HEK293 (cell line): ENCODE data around the gene LMAN2L.

ENCODE experiments used
- CTCF ChIA-PET: fragments of 350-600 bp; formaldehyde crosslinking; extraction: SDS; loops from one replicate; lab custom pipeline; 2021; ENCODE audit warnings: antibody characterized with exemption; lab: Yijun Ruan, JAX
- POLR2A ChIA-PET: fragments of 300-600 bp; formaldehyde crosslinking; extraction: SDS; loops from one replicate; lab custom pipeline; 2020; ENCODE audit warnings: antibody characterized with exemption, inconsistent platforms; lab: Yijun Ruan, JAX
- H3K27ac ChIP-seq: fragments of 200-500 bp; sonication (Bioruptor generic); 2 replicates; pipeline ENCODE4 v1.5.1; 2014; ENCODE audit warnings: low read depth, low read length, control low read depth, inconsistent platforms; ENCODE audit errors: extremely low read depth
- H3K36me3 ChIP-seq, 2 experiments: fragments of 200-500 bp in 1 of 2; sonication (Bioruptor generic) in 1 of 2; 1 replicate in 1 of 2; 2 replicates in 1 of 2; pipeline ENCODE4 v1.5.1; 2014 to 2017; ENCODE audit warnings: inconsistent platforms in 2 of 2, low read length in 2 of 2; ENCODE audit not compliant: control insufficient read depth in 2 of 2, insufficient read depth in 1 of 2
- H3K4me1 ChIP-seq: fragments of 200-500 bp; sonication (Bioruptor generic); 2 replicates; pipeline ENCODE4 v1.5.1; 2014; ENCODE audit warnings: mild to moderate bottlenecking, low read length, inconsistent platforms; ENCODE audit not compliant: control insufficient read depth, insufficient read depth
- H3K4me3 ChIP-seq: 2 replicates; pipeline ENCODE4 v1.5.1; 2011; ENCODE audit warnings: low read depth, mild to moderate bottlenecking, control low read depth, low read length, moderate library complexity
- H3K9me3 ChIP-seq: fragments of 200-500 bp; sonication (Bioruptor generic); 2 replicates; pipeline ENCODE4 v1.5.1; 2014; ENCODE audit warnings: low read depth, low read length, inconsistent platforms; ENCODE audit not compliant: control insufficient read depth, insufficient read depth
- BCL11A ChIP-seq: fragments of 450-650 bp; formaldehyde crosslinking; IDR thresholded peaks from 2 replicates; pipeline ENCODE4 v1.5.1; 2016; ENCODE audit warnings: low read depth, missing biosample characterization, missing genetic modification characterization
- BCL11B ChIP-seq: fragments of 450-650 bp; formaldehyde crosslinking; IDR thresholded peaks from 2 replicates; pipeline ENCODE4 v1.5.1; 2016; ENCODE audit warnings: low read depth, missing biosample characterization, missing genetic modification characterization
- GLIS2 ChIP-seq: fragments of 450-650 bp; formaldehyde crosslinking; IDR thresholded peaks from 2 replicates; pipeline ENCODE4 v1.5.1; 2016; ENCODE audit warnings: missing biosample characterization, missing genetic modification characterization
- KLF16 ChIP-seq: fragments of 450-650 bp; formaldehyde crosslinking; IDR thresholded peaks from 2 replicates; pipeline ENCODE4 v1.5.1; 2017; ENCODE audit warnings: missing biosample characterization, missing genetic modification characterization
- PRDM1 ChIP-seq: fragments of 450-650 bp; formaldehyde crosslinking; IDR thresholded peaks from 2 replicates; pipeline ENCODE4; 2016; ENCODE audit warnings: missing biosample characterization, missing genetic modification characterization
- SETDB1 ChIP-seq: IDR thresholded peaks from one replicate; pipeline ENCODE4 v1.6.1; 2017; ENCODE audit warnings: mild to moderate bottlenecking, low read length, moderate library complexity, mixed read lengths; ENCODE audit not compliant: insufficient read length
- TCF7L2 ChIP-seq: IDR thresholded peaks from 2 replicates; pipeline ENCODE4 v1.6.1; 2011; ENCODE audit warnings: low read depth, mild to moderate bottlenecking, inconsistent platforms, low read length, moderate library complexity, borderline replicate concordance
- YY2 ChIP-seq: fragments of 450-650 bp; formaldehyde crosslinking; IDR thresholded peaks from 2 replicates; pipeline ENCODE4 v1.5.1; 2016; ENCODE audit warnings: missing biosample characterization, missing genetic modification characterization
- ZBTB17 ChIP-seq: fragments of 450-650 bp; formaldehyde crosslinking; IDR thresholded peaks from 2 replicates; pipeline ENCODE4 v1.5.1; 2016; ENCODE audit warnings: missing biosample characterization, missing genetic modification characterization
- ZNF121 ChIP-seq: fragments of 450-650 bp; formaldehyde crosslinking; IDR thresholded peaks from 2 replicates; pipeline ENCODE4 v1.5.1; 2016; ENCODE audit warnings: missing biosample characterization, missing genetic modification characterization
- ZNF140 ChIP-seq: fragments of 450-650 bp; formaldehyde crosslinking; IDR thresholded peaks from 2 replicates; pipeline ENCODE4 v1.5.1; 2016; ENCODE audit warnings: missing biosample characterization, missing genetic modification characterization
- ZNF155 ChIP-seq: fragments of 450-650 bp; formaldehyde crosslinking; IDR thresholded peaks from 2 replicates; pipeline ENCODE4 v1.5.1; 2016; ENCODE audit warnings: missing biosample characterization, missing genetic modification characterization
- ZNF2 ChIP-seq: fragments of 450-650 bp; formaldehyde crosslinking; IDR thresholded peaks from 2 replicates; pipeline ENCODE4 v1.5.1; 2016; ENCODE audit warnings: missing biosample characterization, missing genetic modification characterization
- ZNF223 ChIP-seq: fragments of 450-650 bp; formaldehyde crosslinking; IDR thresholded peaks from 2 replicates; pipeline ENCODE4 v1.5.1; 2016; ENCODE audit warnings: missing biosample characterization, missing genetic modification characterization
- ZNF292 ChIP-seq: fragments of 450-650 bp; formaldehyde crosslinking; IDR thresholded peaks from 2 replicates; pipeline ENCODE4 v1.5.1; 2016; ENCODE audit warnings: low read depth, missing biosample characterization, missing genetic modification characterization, borderline replicate concordance
- ZNF404 ChIP-seq: fragments of 450-650 bp; formaldehyde crosslinking; IDR thresholded peaks from 2 replicates; pipeline ENCODE4 v1.5.1; 2017; ENCODE audit warnings: missing biosample characterization, missing genetic modification characterization
- ZNF488 ChIP-seq: fragments of 450-650 bp; formaldehyde crosslinking; IDR thresholded peaks from 2 replicates; pipeline ENCODE4 v1.5.1; 2016; ENCODE audit warnings: missing biosample characterization, missing genetic modification characterization
- ZNF548 ChIP-seq: fragments of 450-650 bp; formaldehyde crosslinking; IDR thresholded peaks from 2 replicates; pipeline ENCODE4 v1.5.1; 2016; ENCODE audit warnings: missing biosample characterization, missing genetic modification characterization
- ZNF560 ChIP-seq: fragments of 450-650 bp; formaldehyde crosslinking; IDR thresholded peaks from 2 replicates; pipeline ENCODE4 v1.5.1; 2017; ENCODE audit warnings: missing biosample characterization, missing genetic modification characterization, borderline replicate concordance
- ZNF596 ChIP-seq: fragments of 450-650 bp; IDR thresholded peaks from 2 replicates; pipeline ENCODE4 v1.5.0; 2018; ENCODE audit warnings: missing biosample characterization, mild to moderate bottlenecking, missing genetic modification characterization, moderate library complexity
- ZNF610 ChIP-seq: fragments of 450-650 bp; formaldehyde crosslinking; IDR thresholded peaks from 2 replicates; pipeline ENCODE4 v1.5.1; 2016; ENCODE audit warnings: missing biosample characterization, missing genetic modification characterization, borderline replicate concordance
- ZNF670 ChIP-seq: fragments of 450-650 bp; formaldehyde crosslinking; IDR thresholded peaks from 2 replicates; pipeline ENCODE4 v1.5.1; 2016; ENCODE audit warnings: missing biosample characterization, missing genetic modification characterization, low read depth
- ZNF707 ChIP-seq: fragments of 450-650 bp; formaldehyde crosslinking; IDR thresholded peaks from 2 replicates; pipeline ENCODE4 v1.5.1; 2016; ENCODE audit warnings: missing biosample characterization, missing genetic modification characterization
- ZNF76 ChIP-seq: fragments of 450-650 bp; formaldehyde crosslinking; IDR thresholded peaks from 2 replicates; pipeline ENCODE4; 2016; ENCODE audit warnings: low read depth, missing biosample characterization, missing genetic modification characterization, borderline replicate concordance
- ZNF843 ChIP-seq: fragments of 450-650 bp; formaldehyde crosslinking; IDR thresholded peaks from 2 replicates; pipeline ENCODE4 v1.5.1; 2016; ENCODE audit warnings: missing biosample characterization, missing genetic modification characterization
- ZSCAN30 ChIP-seq: fragments of 450-650 bp; IDR thresholded peaks from 2 replicates; pipeline ENCODE4 v1.5.1; 2018; ENCODE audit warnings: missing biosample characterization, mild to moderate bottlenecking, missing genetic modification characterization, moderate library complexity
- TF ChIP-seq, protein P1 (sequence below): fragments of 450-650 bp; formaldehyde crosslinking; IDR thresholded peaks from 2 replicates; pipeline ENCODE4 v1.5.1; 2016; ENCODE audit warnings: missing biosample characterization, missing genetic modification characterization
- TF ChIP-seq, protein P2 (sequence below): fragments of 450-650 bp; formaldehyde crosslinking; IDR thresholded peaks from 2 replicates; pipeline ENCODE4; 2016; ENCODE audit warnings: missing biosample characterization, missing genetic modification characterization
- TF ChIP-seq, protein P3 (sequence below): sonication (generic); formaldehyde crosslinking; IDR thresholded peaks from 2 replicates; pipeline ENCODE4 v1.8.1; 2022; ENCODE audit warnings: mild to moderate bottlenecking, moderate library complexity, missing genetic modification reagents
- TF ChIP-seq, protein P4 (sequence below): fragments of 450-650 bp; formaldehyde crosslinking; IDR thresholded peaks from 2 replicates; pipeline ENCODE4 v1.5.1; 2017; ENCODE audit warnings: missing biosample characterization, missing genetic modification characterization
- TF ChIP-seq, protein P5 (sequence below): fragments of 450-650 bp; IDR thresholded peaks from 2 replicates; pipeline ENCODE4 v1.5.1; 2018; ENCODE audit warnings: missing biosample characterization, mild to moderate bottlenecking, missing genetic modification characterization

The LMAN2L gene

GRCh38 chr2:96661324-96661723 lies 78.5 kb downstream of the LMAN2L start:
- H3K4me3 ChIP-seq, result no peak overlapping the region
- no peaks in the 10 kb centered on the region for H3K9me3 ChIP-seq
- TF ChIP-seq PRDM1 (tag by site-specific recombination), result no peak
- no peak for TF ChIP-seq ZNF560 (tag by site-specific recombination)
- no peak for TF ChIP-seq KLF16 (tag by site-specific recombination)
- TF ChIP-seq BCL11A, result no peak
- TF ChIP-seq ZNF121 (tag by site-specific recombination), result no peak
- TF ChIP-seq, protein P1, sequence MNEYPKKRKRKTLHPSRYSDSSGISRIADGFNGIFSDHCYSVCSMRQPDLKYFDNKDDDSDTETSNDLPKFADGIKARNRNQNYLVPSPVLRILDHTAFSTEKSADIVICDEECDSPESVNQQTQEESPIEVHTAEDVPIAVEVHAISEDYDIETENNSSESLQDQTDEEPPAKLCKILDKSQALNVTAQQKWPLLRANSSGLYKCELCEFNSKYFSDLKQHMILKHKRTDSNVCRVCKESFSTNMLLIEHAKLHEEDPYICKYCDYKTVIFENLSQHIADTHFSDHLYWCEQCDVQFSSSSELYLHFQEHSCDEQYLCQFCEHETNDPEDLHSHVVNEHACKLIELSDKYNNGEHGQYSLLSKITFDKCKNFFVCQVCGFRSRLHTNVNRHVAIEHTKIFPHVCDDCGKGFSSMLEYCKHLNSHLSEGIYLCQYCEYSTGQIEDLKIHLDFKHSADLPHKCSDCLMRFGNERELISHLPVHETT (tag by site-specific recombination), result no peak
- TF ChIP-seq ZNF843 (tag by site-specific recombination), result no peak
- no peak for TF ChIP-seq YY2
- TF ChIP-seq GLIS2 (tag by site-specific recombination), result no peak
- TF ChIP-seq ZNF707, result no peak
- TF ChIP-seq TCF7L2, result no peak
- TF ChIP-seq, protein P2, sequence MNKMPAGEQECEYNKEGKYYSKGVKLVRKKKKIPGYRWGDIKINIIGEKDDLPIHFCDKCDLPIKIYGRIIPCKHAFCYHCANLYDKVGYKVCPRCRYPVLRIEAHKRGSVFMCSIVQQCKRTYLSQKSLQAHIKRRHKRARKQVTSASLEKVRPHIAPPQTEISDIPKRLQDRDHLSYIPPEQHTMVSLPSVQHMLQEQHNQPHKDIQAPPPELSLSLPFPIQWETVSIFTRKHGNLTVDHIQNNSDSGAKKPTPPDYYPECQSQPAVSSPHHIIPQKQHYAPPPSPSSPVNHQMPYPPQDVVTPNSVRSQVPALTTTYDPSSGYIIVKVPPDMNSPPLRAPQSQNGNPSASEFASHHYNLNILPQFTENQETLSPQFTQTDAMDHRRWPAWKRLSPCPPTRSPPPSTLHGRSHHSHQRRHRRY, result no peak
- no peak for TF ChIP-seq ZNF404 (tag by site-specific recombination)
- TF ChIP-seq, protein P3, sequence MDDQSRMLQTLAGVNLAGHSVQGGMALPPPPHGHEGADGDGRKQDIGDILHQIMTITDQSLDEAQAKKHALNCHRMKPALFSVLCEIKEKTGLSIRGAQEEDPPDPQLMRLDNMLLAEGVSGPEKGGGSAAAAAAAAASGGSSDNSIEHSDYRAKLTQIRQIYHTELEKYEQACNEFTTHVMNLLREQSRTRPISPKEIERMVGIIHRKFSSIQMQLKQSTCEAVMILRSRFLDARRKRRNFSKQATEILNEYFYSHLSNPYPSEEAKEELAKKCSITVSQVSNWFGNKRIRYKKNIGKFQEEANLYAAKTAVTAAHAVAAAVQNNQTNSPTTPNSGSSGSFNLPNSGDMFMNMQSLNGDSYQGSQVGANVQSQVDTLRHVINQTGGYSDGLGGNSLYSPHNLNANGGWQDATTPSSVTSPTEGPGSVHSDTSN (CRISPR knock-in tag), result no peak
- TF ChIP-seq ZNF2 (tag by site-specific recombination), result no peak
- TF ChIP-seq ZNF76 (tag by site-specific recombination), result no peak
- no peak for TF ChIP-seq ZNF610 (tag by site-specific recombination)
- TF ChIP-seq ZBTB17 (tag by site-specific recombination), result no peak
- H3K36me3 ChIP-seq, result no peaks in the 10 kb centered on the region
- ChIA-PET POLR2A (no interaction called here), CTCF (no interaction called here)
- no peaks in the 10 kb centered on the region for H3K4me1 ChIP-seq
- no peak overlapping the region for H3K27ac ChIP-seq

DNA sequence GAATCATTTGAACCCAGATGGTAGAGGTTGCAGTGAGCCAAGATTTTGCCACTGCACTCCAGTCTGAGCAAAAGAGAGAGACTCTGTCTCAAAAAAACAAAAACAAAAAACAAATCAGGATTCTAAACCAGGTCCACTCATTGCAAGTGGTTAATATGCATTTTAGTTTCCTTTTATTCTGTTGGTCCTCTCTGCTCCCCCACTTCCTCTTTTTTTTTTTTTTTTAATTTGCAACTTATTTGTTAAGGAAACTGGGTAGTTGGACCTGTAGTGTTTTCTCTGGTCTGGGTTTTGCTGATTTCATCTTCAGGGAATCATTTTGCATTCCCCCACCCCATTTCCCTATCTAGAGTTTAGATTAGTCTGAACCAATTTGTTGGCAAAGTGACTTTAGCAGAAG lies 83.3 kb downstream of the LMAN2L start:
- Histone ChIP-seq H3K36me3 (no peaks in the 10 kb centered on the region), H3K27ac (no peak overlapping the region), H3K4me1 (no peaks in the 10 kb centered on the region), H3K9me3 (no peaks in the 10 kb centered on the region), H3K4me3 (no peak overlapping the region)
- ChIA-PET POLR2A (interaction anchor here (0.7 kb wide), 1 partner anchor 540 kb away, joined by 5 read pairs; the partner anchor contains the start of gene ADRA2B), CTCF (no interaction called here)
- TF ChIP-seq ZNF223 (tag by site-specific recombination), result no peak
- no peak for TF ChIP-seq ZNF596
- TF ChIP-seq ZNF292 (tag by site-specific recombination), result no peak
- no peak for TF ChIP-seq ZNF155 (tag by site-specific recombination)
- no peak for TF ChIP-seq ZNF548 (tag by site-specific recombination)
- TF ChIP-seq, protein P4, sequence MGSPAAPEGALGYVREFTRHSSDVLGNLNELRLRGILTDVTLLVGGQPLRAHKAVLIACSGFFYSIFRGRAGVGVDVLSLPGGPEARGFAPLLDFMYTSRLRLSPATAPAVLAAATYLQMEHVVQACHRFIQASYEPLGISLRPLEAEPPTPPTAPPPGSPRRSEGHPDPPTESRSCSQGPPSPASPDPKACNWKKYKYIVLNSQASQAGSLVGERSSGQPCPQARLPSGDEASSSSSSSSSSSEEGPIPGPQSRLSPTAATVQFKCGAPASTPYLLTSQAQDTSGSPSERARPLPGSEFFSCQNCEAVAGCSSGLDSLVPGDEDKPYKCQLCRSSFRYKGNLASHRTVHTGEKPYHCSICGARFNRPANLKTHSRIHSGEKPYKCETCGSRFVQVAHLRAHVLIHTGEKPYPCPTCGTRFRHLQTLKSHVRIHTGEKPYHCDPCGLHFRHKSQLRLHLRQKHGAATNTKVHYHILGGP (tag by site-specific recombination), result no peak
- TF ChIP-seq ZNF670, result no peak
- no peak for TF ChIP-seq ZNF488
- TF ChIP-seq BCL11B (tag by site-specific recombination), result no peak
- TF ChIP-seq, protein P5, sequence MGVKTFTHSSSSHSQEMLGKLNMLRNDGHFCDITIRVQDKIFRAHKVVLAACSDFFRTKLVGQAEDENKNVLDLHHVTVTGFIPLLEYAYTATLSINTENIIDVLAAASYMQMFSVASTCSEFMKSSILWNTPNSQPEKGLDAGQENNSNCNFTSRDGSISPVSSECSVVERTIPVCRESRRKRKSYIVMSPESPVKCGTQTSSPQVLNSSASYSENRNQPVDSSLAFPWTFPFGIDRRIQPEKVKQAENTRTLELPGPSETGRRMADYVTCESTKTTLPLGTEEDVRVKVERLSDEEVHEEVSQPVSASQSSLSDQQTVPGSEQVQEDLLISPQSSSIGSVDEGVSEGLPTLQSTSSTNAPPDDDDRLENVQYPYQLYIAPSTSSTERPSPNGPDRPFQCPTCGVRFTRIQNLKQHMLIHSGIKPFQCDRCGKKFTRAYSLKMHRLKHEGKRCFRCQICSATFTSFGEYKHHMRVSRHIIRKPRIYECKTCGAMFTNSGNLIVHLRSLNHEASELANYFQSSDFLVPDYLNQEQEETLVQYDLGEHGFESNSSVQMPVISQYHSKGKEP, result no peak
- no peak for TF ChIP-seq ZSCAN30
- no peak for TF ChIP-seq ZNF121 (tag by site-specific recombination)
- TF ChIP-seq ZNF140 (tag by site-specific recombination), result no peak
- TF ChIP-seq SETDB1, result no peak
